Measurements from ENCODE around the gene GCHFR. TPM values are rescaled to one million over a fixed set of nuclear protein-coding genes. Genes with fewer than 3 reads are reported as not detected.
A peak's percentile ranks its signal among the peaks of the same experiment; 100 is the strongest.

The GCHFR gene
- total RNA-seq, 4 donors from 2014 or later = 22.5 to 58.5 (median 46.5) TPM

GRCh38 chr15:40807028-40807887, 43.4 kb downstream of the GCHFR start, which contains the start of the genes DNAJC17 and ZFYVE19:
Gene DNAJC17 (minus strand): TSS chr15:40807473. CDS start chr15:40807446, 27 bp downstream.
Gene ZFYVE19 (plus strand): TSS chr15:40807089. CDS start chr15:40807590, 501 bp downstream.
- intact Hi-C loops (cut with DNase I; ENCODE audit: low total_unique reads) = loop anchor here (2.0 kb wide), 1 partner anchor 52 kb away; the partner anchor contains the start of gene RMDN3

GRCh38 chr15:40807888-40808461, 44.1 kb downstream of the GCHFR start:
- Histone ChIP-seq H3K9me3 (no peaks in the 10 kb centered on the region), H3K4me1 (peaks cover 5 to 42% (median 21%) of the 10 kb centered on the region in 4 donors), H3K27ac (peak overlapping the region; percentile 96 to 99 (median 98)), H3K27me3 (no peaks in the 10 kb centered on the region), H3K4me3 (peak overlapping the region; percentile 62 to 95 (median 92)), H3K36me3 (no peaks in the 10 kb centered on the region)
- 9 to 12% methylated on average over 12 to 19 of the region's 19 CpGs for WGBS, 2 donors (ENCODE audit: low coverage in 1 of 2)
- intact Hi-C loops (cut with DNase I; ENCODE audit: low total_unique reads) = loop anchor here (2.0 kb wide), 1 partner anchor 53 kb away; the partner anchor contains the start of gene RMDN3
- no peak for TF ChIP-seq EP300 (IDR thresholded peaks at IDR 0.05; ENCODE audit: low read depth)
- no peak for TF ChIP-seq POLR2AphosphoS5 (IDR thresholded peaks at IDR 0.05)
- no peak for TF ChIP-seq CTCF (IDR thresholded peaks at IDR 0.05)
- TF ChIP-seq POLR2A (IDR thresholded peaks at IDR 0.05) = no peak
- no peak for DNase-seq
- in situ Hi-C loops (cut with MboI; ENCODE audit: low pct_ligation_motif_present in 1 of 4, low pct_unique_long_range_greater_than_20kb in 1 of 4, low sequenced_read_pairs in 3 of 4) = no loop called here

More at GRCh38 chr15:40807028-40807887, 43.4 kb downstream of the GCHFR start, which contains the start of the genes DNAJC17 and ZFYVE19:
- WGBS, 2 donors (ENCODE audit: low coverage in 1 of 2) = 0% methylated on average over 3 to 50 of the region's 64 CpGs
- H3K4me1 ChIP-seq = peaks cover 5 to 42% (median 21%) of the 10 kb centered on the region in 4 donors
- no peaks in the 10 kb centered on the region for H3K27me3 ChIP-seq
- DNase-seq = peak; percentile 97
- H3K4me3 ChIP-seq = peak within 1 kb of the TSS; percentile 63 to 95 (median 92)
- in situ Hi-C loops (cut with MboI; ENCODE audit: low pct_ligation_motif_present in 1 of 4, low pct_unique_long_range_greater_than_20kb in 1 of 4, low sequenced_read_pairs in 3 of 4) = no loop called here
- H3K9me3 ChIP-seq = no peaks in the 10 kb centered on the region
- H3K27ac ChIP-seq = peak within 1 kb of the TSS; percentile 96 to 99 (median 98)
- H3K36me3 ChIP-seq = no peaks in the 10 kb centered on the region
- peak; percentile 61 to 84 (median 78) for TF ChIP-seq POLR2AphosphoS5 (IDR thresholded peaks at IDR 0.05)
- peak; percentile 69 for TF ChIP-seq POLR2A (IDR thresholded peaks at IDR 0.05)
- peak in 4 of 5 experiments; percentile 4 to 50 (median 27) for TF ChIP-seq CTCF (IDR thresholded peaks at IDR 0.05)
- TF ChIP-seq EP300 (IDR thresholded peaks at IDR 0.05; ENCODE audit: low read depth) = no peak

- Histone ChIP-seq H3K4me1 (peaks cover 5 to 38% (median 21%) of the 10 kb centered on the region in 4 donors), H3K36me3 (no peaks in the 10 kb centered on the region), H3K9me3 (no peaks in the 10 kb centered on the region), H3K27ac (no peak overlapping the region), H3K4me3 (no peak overlapping the region), H3K27me3 (no peaks in the 10 kb centered on the region)
- no peak for DNase-seq
- in situ Hi-C loops (cut with MboI; ENCODE audit: low pct_ligation_motif_present in 1 of 4, low pct_unique_long_range_greater_than_20kb in 1 of 4, low sequenced_read_pairs in 3 of 4) = no loop called here
- intact Hi-C loops (cut with DNase I; ENCODE audit: low total_unique reads) = no loop called here
- no peak for TF ChIP-seq POLR2AphosphoS5 (IDR thresholded peaks at IDR 0.05)
- no peak for TF ChIP-seq CTCF (IDR thresholded peaks at IDR 0.05)
- TF ChIP-seq EP300 (IDR thresholded peaks at IDR 0.05; ENCODE audit: low read depth) = no peak
- no peak for TF ChIP-seq POLR2A (IDR thresholded peaks at IDR 0.05)
- WGBS, 2 donors (ENCODE audit: low coverage in 1 of 2) = 64% methylated on average over 8 of the region's 8 CpGs; no CpG with 5 or more reads in 1 of the 2 donors
These were observed 45.1 kb downstream of the GCHFR start for GRCh38 chr15:40808861-40809450.

Data from transverse colon (tissue), 4 donors.